Adipose tissue (tissue), 3 donors: ENCODE results near the gene NBEA. TPM values are rescaled to one million over a fixed set of nuclear protein-coding genes. Genes with fewer than 3 reads are reported as not detected.

Experiments used
- H3K27ac ChIP-seq: one replicate; pipeline ENCODE4 v1.5.1; 2013; ENCODE audit warnings: low read depth, low read length
- WGBS, 3 donors: extraction: QIAGEN DNeasy Blood & Tissue Kit; methylation state at CpG; one replicate each; pipeline ENCODE4 v1.1.7; 2013; 5-methylcytosine and 5-hydroxymethylcytosine counted together
- polyA plus RNA-seq, 3 donors: library from polyadenylated mRNA; stranded (reverse); fragments of 200-250 nt; gene quantifications; one replicate each; pipeline ENCODE4 v1.2.3, GENCODE V29; 2013
- donor health status: healthy with polysubstance abuse.
- donor health status: Bipolar disorder and iron deficiency.
- donor health status: healthy.

Gene NBEA
- polyA plus RNA-seq, 3 donors: 1.4 to 2.2 (median 2.0) TPM

- no peak overlapping the region for H3K27ac ChIP-seq
- 78 to 87% (median 83%) methylated on average over 15 of the region's 15 CpGs for WGBS, 3 donors
These were observed 774.7 kb downstream of the NBEA start for GRCh38 chr13:35716729-35717128.

GRCh38 chr13:35718084-35718483, 776.0 kb downstream of the NBEA start:
- no peak overlapping the region for H3K27ac ChIP-seq
- 58 to 73% (median 67%) methylated on average over 5 of the region's 5 CpGs for WGBS, 3 donors

GRCh38 chr13:35720290-35720689, 778.2 kb downstream of the NBEA start:
- 71 to 87% (median 83%) methylated on average over 5 of the region's 5 CpGs for WGBS, 3 donors
- H3K27ac ChIP-seq: no peak overlapping the region

GRCh38 chr13:35720690-35721554, 778.9 kb downstream of the NBEA start:
- WGBS, 3 donors: 21 to 47% (median 45%) methylated on average over 21 of the region's 21 CpGs
- no peak overlapping the region for H3K27ac ChIP-seq
